ENCODE data around the gene RFPL3. TPM values are rescaled to one million over a fixed set of nuclear protein-coding genes. Genes with fewer than 3 reads are reported as not detected.

RFPL3 gene
- total and polyA plus RNA-seq, 9 donors: 0.35 TPM; not detected in 8

GRCh38 chr22:32319861-32320406 lies 37.7 kb upstream of the RFPL3 start:
- no peak for DNase-seq
- 53% methylated on average over 3 of the region's 8 CpGs for WGBS (ENCODE audit: insufficient coverage)
- Histone ChIP-seq H3K4me3 (ENCODE audit: low read length) (no peak overlapping the region), H3K9me3 (replicated peaks; ENCODE audit: control insufficient read depth, low read depth, low read length) (no peaks in the 10 kb centered on the region), H3K4me1 (ENCODE audit: control insufficient read depth, insufficient read depth, low read length) (no peaks in the 10 kb centered on the region), H3K27ac (ENCODE audit: low read length) (no peak overlapping the region), H3K36me3 (ENCODE audit: control insufficient read depth, insufficient read depth, low read length) (no peaks in the 10 kb centered on the region), H3K27me3 (ENCODE audit: control insufficient read depth, insufficient read depth, low read length) (peaks cover 5% of the 10 kb centered on the region)

DNA sequence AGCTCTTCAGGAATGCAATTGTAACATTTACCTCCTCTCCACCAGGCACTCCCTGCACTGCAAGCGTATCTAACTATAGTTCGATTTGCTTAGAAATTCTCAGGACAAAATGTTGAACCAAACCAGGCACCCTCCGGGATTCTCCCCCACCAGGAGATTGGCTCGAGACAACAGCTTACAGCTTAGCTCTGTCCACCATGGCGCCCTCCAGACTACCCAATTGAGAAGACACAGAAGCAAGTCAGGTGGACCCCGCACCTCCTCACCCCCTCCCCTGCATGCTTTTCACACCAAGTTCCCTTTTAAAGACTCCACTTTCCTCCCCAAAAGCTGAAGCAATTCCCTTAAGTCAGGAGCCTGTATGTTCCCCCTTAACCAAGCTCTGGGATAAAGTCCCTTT lies 34.7 kb upstream of the RFPL3 start:
- Histone ChIP-seq H3K27me3 (ENCODE audit: control insufficient read depth, insufficient read depth, low read length) (peaks cover 5% of the 10 kb centered on the region), H3K9me3 (replicated peaks; ENCODE audit: control insufficient read depth, low read depth, low read length) (no peaks in the 10 kb centered on the region), H3K4me3 (ENCODE audit: low read length) (no peak overlapping the region), H3K4me1 (ENCODE audit: control insufficient read depth, insufficient read depth, low read length) (no peaks in the 10 kb centered on the region), H3K36me3 (ENCODE audit: control insufficient read depth, insufficient read depth, low read length) (no peaks in the 10 kb centered on the region), H3K27ac (ENCODE audit: low read length) (no peak overlapping the region)
- WGBS (ENCODE audit: insufficient coverage): 72% methylated on average over 6 of the region's 6 CpGs
- DNase-seq: no peak

DNA sequence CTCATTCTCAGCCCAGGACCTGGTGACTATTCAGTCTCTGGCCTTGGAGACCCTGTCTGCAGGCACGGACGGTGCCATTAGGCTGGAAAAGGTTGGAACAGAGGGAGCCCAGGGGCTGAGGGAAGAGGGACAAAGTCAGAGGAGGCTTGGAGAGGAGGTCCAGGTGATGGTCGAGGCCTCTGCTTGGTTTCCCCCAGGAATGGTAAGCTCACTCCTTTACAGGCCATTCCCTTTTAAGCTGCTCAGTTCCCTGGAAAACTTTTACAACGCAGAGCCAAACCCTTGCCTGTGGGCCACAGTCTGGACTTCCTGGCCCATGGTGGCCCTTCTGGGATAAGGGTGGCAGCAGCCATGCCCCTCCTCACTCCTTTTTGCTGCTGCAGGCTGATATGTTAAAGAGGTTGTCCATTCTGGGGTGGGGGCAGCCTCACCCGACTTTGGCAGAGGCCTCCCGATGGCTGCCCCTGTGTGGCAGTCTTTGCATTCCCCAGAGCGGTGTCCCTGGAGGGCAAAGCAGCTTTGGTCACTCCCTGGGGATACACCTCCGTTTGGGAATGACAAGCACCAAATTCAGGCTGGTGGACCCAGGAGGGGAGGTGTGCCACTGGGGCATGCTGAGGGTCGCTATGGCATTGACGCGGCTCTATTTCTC lies 34.0 kb upstream of the RFPL3 start:
- Histone ChIP-seq H3K4me3 (ENCODE audit: low read length) (no peak overlapping the region), H3K27me3 (ENCODE audit: control insufficient read depth, insufficient read depth, low read length) (peaks cover 5% of the 10 kb centered on the region), H3K27ac (ENCODE audit: low read length) (no peak overlapping the region), H3K36me3 (ENCODE audit: control insufficient read depth, insufficient read depth, low read length) (no peaks in the 10 kb centered on the region), H3K4me1 (ENCODE audit: control insufficient read depth, insufficient read depth, low read length) (no peaks in the 10 kb centered on the region), H3K9me3 (replicated peaks; ENCODE audit: control insufficient read depth, low read depth, low read length) (no peaks in the 10 kb centered on the region)
- no peak for DNase-seq
- WGBS (ENCODE audit: insufficient coverage): 67% methylated on average over 4 of the region's 11 CpGs

GRCh38 chr22:32324505-32325415 lies 32.9 kb upstream of the RFPL3 start:
- H3K27ac ChIP-seq (ENCODE audit: low read length): no peak overlapping the region
- H3K36me3 ChIP-seq (ENCODE audit: control insufficient read depth, insufficient read depth, low read length): no peaks in the 10 kb centered on the region
- no peaks in the 10 kb centered on the region for H3K4me1 ChIP-seq (ENCODE audit: control insufficient read depth, insufficient read depth, low read length)
- WGBS (ENCODE audit: insufficient coverage): 85% methylated on average over 25 of the region's 26 CpGs
- H3K27me3 ChIP-seq (ENCODE audit: control insufficient read depth, insufficient read depth, low read length): peaks cover 3% of the 10 kb centered on the region
- no peak overlapping the region for H3K4me3 ChIP-seq (ENCODE audit: low read length)
- no peak for DNase-seq
- H3K9me3 ChIP-seq (replicated peaks; ENCODE audit: control insufficient read depth, low read depth, low read length): no peaks in the 10 kb centered on the region

- no peak overlapping the region for H3K27ac ChIP-seq (ENCODE audit: low read length)
- H3K9me3 ChIP-seq (replicated peaks; ENCODE audit: control insufficient read depth, low read depth, low read length): no peaks in the 10 kb centered on the region
- WGBS (ENCODE audit: insufficient coverage): 48% methylated on average over 7 of the region's 9 CpGs
- no peak overlapping the region for H3K4me3 ChIP-seq (ENCODE audit: low read length)
- no peaks in the 10 kb centered on the region for H3K4me1 ChIP-seq (ENCODE audit: control insufficient read depth, insufficient read depth, low read length)
- no peak for DNase-seq
- no peaks in the 10 kb centered on the region for H3K36me3 ChIP-seq (ENCODE audit: control insufficient read depth, insufficient read depth, low read length)
- H3K27me3 ChIP-seq (ENCODE audit: control insufficient read depth, insufficient read depth, low read length): peaks cover 3% of the 10 kb centered on the region
Observed at GRCh38 chr22:32325416-32325801, 32.3 kb upstream of the RFPL3 start.

GRCh38 chr22:32325811-32326237 lies 31.8 kb upstream of the RFPL3 start:
- no peak for DNase-seq
- Histone ChIP-seq H3K4me1 (ENCODE audit: control insufficient read depth, insufficient read depth, low read length) (no peaks in the 10 kb centered on the region), H3K4me3 (ENCODE audit: low read length) (no peak overlapping the region), H3K27me3 (ENCODE audit: control insufficient read depth, insufficient read depth, low read length) (no peaks in the 10 kb centered on the region), H3K27ac (ENCODE audit: low read length) (no peak overlapping the region), H3K36me3 (ENCODE audit: control insufficient read depth, insufficient read depth, low read length) (no peaks in the 10 kb centered on the region), H3K9me3 (replicated peaks; ENCODE audit: control insufficient read depth, low read depth, low read length) (no peaks in the 10 kb centered on the region)
- WGBS (ENCODE audit: insufficient coverage): 68% methylated on average over 7 of the region's 7 CpGs

DNA sequence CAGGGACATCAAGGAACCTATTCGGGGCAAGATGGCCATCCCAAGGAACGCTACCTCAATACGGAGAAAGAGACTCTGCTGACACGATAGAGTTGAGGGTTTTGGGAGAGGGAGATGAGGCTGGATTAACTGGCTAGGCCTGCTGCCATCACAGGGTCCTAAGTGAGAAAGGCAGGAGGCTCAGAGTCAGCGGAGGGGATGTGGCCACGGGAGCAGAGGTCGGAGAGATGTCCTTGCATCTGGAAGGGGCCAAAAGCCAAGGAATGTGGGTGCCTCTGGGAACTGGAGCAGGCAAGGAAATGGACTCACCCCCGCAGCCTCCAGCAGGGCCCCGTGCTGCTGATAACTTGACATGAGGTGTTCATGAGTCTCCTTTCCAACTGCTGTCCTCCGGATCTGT lies 31.0 kb upstream of the RFPL3 start:
- H3K4me1 ChIP-seq (ENCODE audit: control insufficient read depth, insufficient read depth, low read length): no peaks in the 10 kb centered on the region
- 77% methylated on average over 7 of the region's 10 CpGs for WGBS (ENCODE audit: insufficient coverage)
- DNase-seq: no peak
- no peaks in the 10 kb centered on the region for H3K9me3 ChIP-seq (replicated peaks; ENCODE audit: control insufficient read depth, low read depth, low read length)
- no peaks in the 10 kb centered on the region for H3K36me3 ChIP-seq (ENCODE audit: control insufficient read depth, insufficient read depth, low read length)
- H3K27me3 ChIP-seq (ENCODE audit: control insufficient read depth, insufficient read depth, low read length): no peaks in the 10 kb centered on the region
- no peak overlapping the region for H3K27ac ChIP-seq (ENCODE audit: low read length)
- H3K4me3 ChIP-seq (ENCODE audit: low read length): no peak overlapping the region

- no peak for DNase-seq
- no peak overlapping the region for H3K27ac ChIP-seq (ENCODE audit: low read length)
- no peaks in the 10 kb centered on the region for H3K9me3 ChIP-seq (replicated peaks; ENCODE audit: control insufficient read depth, low read depth, low read length)
- H3K4me1 ChIP-seq (ENCODE audit: control insufficient read depth, insufficient read depth, low read length): no peaks in the 10 kb centered on the region
- H3K36me3 ChIP-seq (ENCODE audit: control insufficient read depth, insufficient read depth, low read length): no peaks in the 10 kb centered on the region
- no peak overlapping the region for H3K4me3 ChIP-seq (ENCODE audit: low read length)
- no peaks in the 10 kb centered on the region for H3K27me3 ChIP-seq (ENCODE audit: control insufficient read depth, insufficient read depth, low read length)
- 89% methylated on average over 3 of the region's 4 CpGs for WGBS (ENCODE audit: insufficient coverage)
Observed at GRCh38 chr22:32327066-32327465, 30.6 kb upstream of the RFPL3 start.

DNA sequence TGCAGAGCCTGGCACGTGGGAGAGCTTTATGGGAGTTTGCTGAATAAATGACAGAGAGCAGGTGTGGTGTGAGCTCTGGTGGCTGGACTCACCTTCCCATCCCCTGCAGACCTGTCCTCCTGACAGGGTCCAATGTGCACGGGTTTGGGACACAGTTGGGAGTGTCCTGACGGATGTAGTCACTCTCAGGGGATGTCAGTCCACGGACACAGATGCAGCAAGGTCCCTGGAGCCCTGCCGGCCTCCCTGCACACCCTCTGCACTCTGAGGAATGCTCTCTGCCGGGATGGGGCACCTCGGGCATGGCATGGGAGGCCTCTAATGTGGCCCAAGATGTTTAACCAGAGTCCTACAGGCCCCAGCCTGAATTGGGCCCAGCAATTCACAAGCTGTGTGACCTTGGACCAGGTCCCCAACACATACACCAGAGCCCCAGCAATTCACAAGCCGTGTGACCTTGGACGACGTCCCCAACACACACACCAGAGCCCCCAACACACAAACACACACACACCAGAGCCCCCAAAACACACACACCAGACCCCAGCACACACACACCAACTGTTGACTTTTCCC lies 30.0 kb upstream of the RFPL3 start:
- H3K4me3 ChIP-seq (ENCODE audit: low read length): no peak overlapping the region
- DNase-seq: no peak
- 79% methylated on average over 9 of the region's 10 CpGs for WGBS (ENCODE audit: insufficient coverage)
- H3K36me3 ChIP-seq (ENCODE audit: control insufficient read depth, insufficient read depth, low read length): no peaks in the 10 kb centered on the region
- no peaks in the 10 kb centered on the region for H3K9me3 ChIP-seq (replicated peaks; ENCODE audit: control insufficient read depth, low read depth, low read length)
- no peaks in the 10 kb centered on the region for H3K27me3 ChIP-seq (ENCODE audit: control insufficient read depth, insufficient read depth, low read length)
- no peaks in the 10 kb centered on the region for H3K4me1 ChIP-seq (ENCODE audit: control insufficient read depth, insufficient read depth, low read length)
- no peak overlapping the region for H3K27ac ChIP-seq (ENCODE audit: low read length)

Data from muscle of leg (tissue), 11 donors.